ENCODE data around the gene GALNT18.

Gene GALNT18

GRCh38 chr11:11531131-11531908 is 90.5 kb downstream of the GALNT18 start:
- DNase-seq (ENCODE audit: low read depth in 2 of 2), result no peak

GRCh38 chr11:11528986-11529385 is 92.8 kb downstream of the GALNT18 start:
- no peak for DNase-seq (ENCODE audit: low read depth in 2 of 2)

GRCh38 chr11:11525283-11525682 is 96.5 kb downstream of the GALNT18 start:
- DNase-seq (ENCODE audit: low read depth in 2 of 2), result no peak

- DNase-seq (ENCODE audit: low read depth in 2 of 2), result no peak
These were observed 97.3 kb downstream of the GALNT18 start for GRCh38 chr11:11524436-11525061.

- no peak for DNase-seq (ENCODE audit: low read depth in 2 of 2)
These were observed 99.2 kb downstream of the GALNT18 start for GRCh38 chr11:11522591-11522990.

GRCh38 chr11:11521306-11522002 is 100.4 kb downstream of the GALNT18 start:
- DNase-seq (ENCODE audit: low read depth in 2 of 2), result no peak

GRCh38 chr11:11520231-11521015 is 101.4 kb downstream of the GALNT18 start:
- no peak for DNase-seq (ENCODE audit: low read depth in 2 of 2)

- no peak for DNase-seq (ENCODE audit: low read depth in 2 of 2)
These were observed 102.6 kb downstream of the GALNT18 start for GRCh38 chr11:11519184-11519583.

GRCh38 chr11:11514246-11514645 is 107.6 kb downstream of the GALNT18 start:
- no peak for DNase-seq (ENCODE audit: low read depth in 2 of 2)

- DNase-seq (ENCODE audit: low read depth in 2 of 2), result no peak
These were observed 108.4 kb downstream of the GALNT18 start for GRCh38 chr11:11513422-11513821.

GRCh38 chr11:11512929-11513328 is 108.9 kb downstream of the GALNT18 start:
- DNase-seq (ENCODE audit: low read depth in 2 of 2), result no peak

- DNase-seq (ENCODE audit: low read depth in 2 of 2), result no peak
These were observed 109.3 kb downstream of the GALNT18 start for GRCh38 chr11:11512502-11512901.

- DNase-seq (ENCODE audit: low read depth in 2 of 2), result no peak
These were observed 109.7 kb downstream of the GALNT18 start for GRCh38 chr11:11512090-11512489.

- DNase-seq (ENCODE audit: low read depth in 2 of 2), result no peak
These were observed 110.9 kb downstream of the GALNT18 start for GRCh38 chr11:11510939-11511338.

- no peak for DNase-seq (ENCODE audit: low read depth in 2 of 2)
These were observed 116.1 kb downstream of the GALNT18 start for GRCh38 chr11:11505692-11506091.

GRCh38 chr11:11505190-11505589 is 116.6 kb downstream of the GALNT18 start:
- DNase-seq (ENCODE audit: low read depth in 2 of 2), result no peak

- DNase-seq (ENCODE audit: low read depth in 2 of 2), result no peak
These were observed 117.7 kb downstream of the GALNT18 start for GRCh38 chr11:11504071-11504470.

GRCh38 chr11:11502263-11502861 is 119.4 kb downstream of the GALNT18 start:
- DNase-seq (ENCODE audit: low read depth in 2 of 2), result no peak

- no peak for DNase-seq (ENCODE audit: low read depth in 2 of 2)
These were observed 120.1 kb downstream of the GALNT18 start for GRCh38 chr11:11501546-11502262.

GRCh38 chr11:11500744-11501487 is 120.9 kb downstream of the GALNT18 start:
- no peak for DNase-seq (ENCODE audit: low read depth in 2 of 2)

Measured in stimulated activated CD8-positive, alpha-beta memory T cell treated with anti-CD3 and anti-CD28 coated beads, Interleukin-15, amount 100 ng/mL, for 4 hours (primary cell).